Testis (tissue), 3 donors: ENCODE results near the gene MAD2L1BP. TPM values are rescaled to one million over a fixed set of nuclear protein-coding genes. Genes with fewer than 3 reads are reported as not detected.
A peak's percentile ranks its signal among the peaks of the same experiment; 100 is the strongest.
"Not testable (repeated sequence)": the region's sequence is repeated elsewhere in the genome, so short reads cannot be mapped to it uniquely, and the experiment has no call there.

Experiments
- DNase-seq: peaks from one replicate; pipeline ENCODE4 v3.0.0-alpha.2; 2019
- H3K27ac ChIP-seq, 2 donors: fragments of 200-600 bp; sonication (generic); one replicate each; pipeline ENCODE4 v1.5.1; 2019
- H3K27me3 ChIP-seq: fragments of 200-600 bp; sonication (generic); one replicate; pipeline ENCODE4 v1.5.1; 2019
- H3K36me3 ChIP-seq: fragments of 200-600 bp; sonication (generic); one replicate; pipeline ENCODE4 v1.5.1; 2017; ENCODE audit warnings: low read depth; ENCODE audit errors: missing control alignments
- H3K4me1 ChIP-seq: fragments of 200-600 bp; sonication (generic); one replicate; pipeline ENCODE4 v1.5.1; 2019
- H3K4me3 ChIP-seq, 2 donors: fragments of 200-600 bp; sonication (generic); one replicate each; pipeline ENCODE4 v1.5.1; 2017 to 2019
- H3K9me3 ChIP-seq: fragments of 200-600 bp; sonication (generic); one replicate; pipeline ENCODE4 v1.5.1; 2017
- POLR2A ChIP-seq: fragments of 450-650 bp; IDR thresholded peaks from one replicate; pipeline ENCODE4 v1.6.1; 2017; ENCODE audit warnings: antibody characterized with exemption, mild to moderate bottlenecking, moderate library complexity
- WGBS, 2 donors: methylation state at CpG; one replicate each; pipeline ENCODE4 v1.1.5; 2018; 5-methylcytosine and 5-hydroxymethylcytosine counted together
- intact Hi-C: fragments of 100-400 bp; cut with DNase I; formaldehyde crosslinking; loops from one replicate; pipeline ENCODE4 v1.15.1; 2023; ENCODE audit warnings: low total_unique reads
- polyA plus RNA-seq: library from polyadenylated mRNA; stranded (reverse); fragments of 350-450 nt; fragmentation: Illumina TruSeq; extraction: RNeasy Lipid Tissue Mini Kit (QIAGEN cat#74804); gene quantifications from one replicate; pipeline ENCODE4 v1.2.3, GENCODE V29; 2014; ENCODE audit warnings: low read depth, low replicate concordance; ENCODE audit not compliant: insufficient read depth
- total RNA-seq, 2 donors: library from RNA; depleted of rRNA; stranded (reverse); fragments of >200 nt; gene quantifications; one replicate each; pipeline ENCODE4 v1.2.3, GENCODE V29; 2016
- TF ChIP-seq, protein P1 (sequence below), 3 experiments: fragments of 450-650 bp in 2 of 3; fragments of 200-600 bp in 1 of 3; sonication (generic) in 1 of 3; IDR thresholded peaks; one replicate each; pipeline ENCODE4 v1.5.1; 2016 to 2019; ENCODE audit warnings: antibody characterized with exemption in 3 of 3, mild to moderate bottlenecking in 2 of 3, moderate library complexity in 1 of 3

MAD2L1BP gene
- total and polyA plus RNA-seq, 3 donors from 2014 or later: 38.3 to 42.4 (median 40.5) TPM

DNA sequence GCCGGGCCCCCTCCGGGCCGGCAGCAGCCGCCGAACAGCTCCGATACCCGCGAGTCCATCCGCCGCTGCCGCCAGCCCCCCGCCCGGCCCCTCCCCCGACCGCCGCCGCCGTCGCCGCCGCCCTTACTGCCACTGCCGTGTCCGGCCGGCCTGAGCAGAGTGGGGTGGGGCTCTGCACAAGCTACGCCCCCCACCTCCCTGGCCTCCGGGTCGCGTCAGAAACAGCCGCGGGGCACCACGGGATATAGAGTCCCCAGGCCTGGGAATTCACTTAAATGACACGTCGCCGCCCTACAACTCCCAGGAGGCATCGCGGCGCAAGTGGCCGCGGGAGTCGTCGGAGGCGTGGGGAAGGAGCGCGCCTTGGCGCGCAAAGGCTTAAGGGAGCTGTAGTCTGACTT is 6.5 kb upstream of the MAD2L1BP start, which contains the start of gene GTPBP2:
TSS of gene GTPBP2 (minus strand) at position 161 of the 401 bp plus-strand sequence. CDS start at position 59, 102 bp downstream.
- H3K36me3 ChIP-seq: no peaks in the 10 kb centered on the region
- H3K27ac ChIP-seq: peak within 1 kb of the TSS; percentile 88 to 96
- TF ChIP-seq POLR2A: no peak
- TF ChIP-seq, protein P1, sequence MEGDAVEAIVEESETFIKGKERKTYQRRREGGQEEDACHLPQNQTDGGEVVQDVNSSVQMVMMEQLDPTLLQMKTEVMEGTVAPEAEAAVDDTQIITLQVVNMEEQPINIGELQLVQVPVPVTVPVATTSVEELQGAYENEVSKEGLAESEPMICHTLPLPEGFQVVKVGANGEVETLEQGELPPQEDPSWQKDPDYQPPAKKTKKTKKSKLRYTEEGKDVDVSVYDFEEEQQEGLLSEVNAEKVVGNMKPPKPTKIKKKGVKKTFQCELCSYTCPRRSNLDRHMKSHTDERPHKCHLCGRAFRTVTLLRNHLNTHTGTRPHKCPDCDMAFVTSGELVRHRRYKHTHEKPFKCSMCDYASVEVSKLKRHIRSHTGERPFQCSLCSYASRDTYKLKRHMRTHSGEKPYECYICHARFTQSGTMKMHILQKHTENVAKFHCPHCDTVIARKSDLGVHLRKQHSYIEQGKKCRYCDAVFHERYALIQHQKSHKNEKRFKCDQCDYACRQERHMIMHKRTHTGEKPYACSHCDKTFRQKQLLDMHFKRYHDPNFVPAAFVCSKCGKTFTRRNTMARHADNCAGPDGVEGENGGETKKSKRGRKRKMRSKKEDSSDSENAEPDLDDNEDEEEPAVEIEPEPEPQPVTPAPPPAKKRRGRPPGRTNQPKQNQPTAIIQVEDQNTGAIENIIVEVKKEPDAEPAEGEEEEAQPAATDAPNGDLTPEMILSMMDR (IDR thresholded peaks at IDR 0.05): no peak
- H3K4me1 ChIP-seq: peaks cover 18% of the 10 kb centered on the region
- intact Hi-C loops: no loop called here
- 1 to 3% methylated on average over 8 to 33 of the region's 46 CpGs for WGBS, 2 donors
- peak within 1 kb of the TSS; percentile 98 to 99 for H3K4me3 ChIP-seq
- no peaks in the 10 kb centered on the region for H3K9me3 ChIP-seq
- DNase-seq: peak; percentile 100
- H3K27me3 ChIP-seq: no peaks in the 10 kb centered on the region

- peaks cover 18% of the 10 kb centered on the region for H3K4me1 ChIP-seq
- H3K9me3 ChIP-seq: no peaks in the 10 kb centered on the region
- peak overlapping the region; percentile 98 to 99 for H3K4me3 ChIP-seq
- no peaks in the 10 kb centered on the region for H3K36me3 ChIP-seq
- intact Hi-C loops: no loop called here
- TF ChIP-seq POLR2A: no peak
- TF ChIP-seq, protein P1 (IDR thresholded peaks at IDR 0.05): no peak
- peak overlapping the region; percentile 88 to 96 for H3K27ac ChIP-seq
- H3K27me3 ChIP-seq: no peaks in the 10 kb centered on the region
- DNase-seq: peak; percentile 96
- WGBS, 2 donors: 0 to 1% methylated on average over 21 to 41 of the region's 41 CpGs
Observed at GRCh38 chr6:43629505-43630300, 5.9 kb upstream of the MAD2L1BP start.

DNA sequence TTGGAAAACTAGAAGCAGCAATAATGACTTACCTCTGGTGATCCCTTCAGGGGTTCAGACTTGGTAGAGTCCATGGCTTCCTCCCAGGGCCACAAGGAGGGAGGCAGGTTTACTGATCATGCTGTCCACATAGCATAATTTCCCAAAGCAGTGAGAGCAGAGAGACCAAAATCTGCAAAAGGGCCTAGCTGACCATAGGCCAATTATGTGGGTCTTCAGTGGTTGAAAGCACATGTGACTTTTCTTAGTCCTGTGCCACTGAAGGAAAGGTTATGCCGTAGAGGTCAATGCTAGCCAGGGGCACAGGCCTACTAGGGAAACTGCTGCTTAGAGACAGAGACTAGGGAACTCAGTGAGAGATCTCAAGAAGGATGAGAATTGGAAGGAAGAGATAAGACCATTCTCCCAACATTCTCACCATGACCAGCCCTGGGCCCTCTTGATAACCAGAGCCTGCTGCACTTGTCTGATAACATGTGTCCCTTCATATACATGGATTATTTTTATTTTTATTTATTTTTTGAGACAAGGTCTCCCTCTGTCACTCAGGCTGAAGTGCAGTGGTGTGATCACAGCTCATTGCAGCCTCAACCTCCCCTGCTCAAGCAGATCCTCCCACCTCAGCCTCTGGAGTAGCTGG is 4.5 kb upstream of the MAD2L1BP start:
- DNase-seq: no peak
- TF ChIP-seq, protein P1 (IDR thresholded peaks at IDR 0.05): no peak
- no peak for TF ChIP-seq POLR2A
- Histone ChIP-seq H3K27ac (no peak overlapping the region), H3K4me1 (peaks cover 21% of the 10 kb centered on the region), H3K9me3 (no peaks in the 10 kb centered on the region), H3K36me3 (no peaks in the 10 kb centered on the region), H3K27me3 (no peaks in the 10 kb centered on the region), H3K4me3 (no peak overlapping the region)
- WGBS, 2 donors: 88% methylated on average over 1 of the region's 1 CpG
- intact Hi-C loops: no loop called here

DNA sequence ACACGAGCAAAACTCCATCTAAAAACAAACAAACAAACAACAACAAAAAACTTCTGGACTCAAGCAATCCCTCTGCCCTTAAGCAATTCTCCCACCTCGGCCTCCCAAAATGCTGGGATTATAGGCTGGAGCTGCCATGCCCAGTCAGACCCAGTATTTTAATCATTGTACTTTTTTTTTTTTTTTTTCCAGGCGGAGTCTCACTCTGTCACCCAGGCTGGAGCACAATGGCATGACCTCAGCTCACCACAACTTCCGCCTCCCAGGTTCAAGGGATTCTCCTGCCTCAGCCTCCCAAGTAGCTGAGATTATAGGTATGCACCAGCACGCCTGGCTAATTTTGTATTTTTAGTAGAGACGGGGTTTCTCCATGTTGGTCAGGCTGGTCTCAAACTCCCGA is 2.6 kb upstream of the MAD2L1BP start:
- H3K4me3 ChIP-seq, intact Hi-C loops, H3K27ac ChIP-seq, DNase-seq, H3K36me3 ChIP-seq, H3K9me3 ChIP-seq, H3K27me3 ChIP-seq: not testable (repeated sequence)
- peaks cover 18% of the 10 kb centered on the region for H3K4me1 ChIP-seq
- WGBS, 2 donors: 90 to 92% methylated on average over 7 of the region's 7 CpGs

GRCh38 chr6:43634702-43635303 is 837 bp upstream of the MAD2L1BP start:
- no peak for TF ChIP-seq POLR2A
- TF ChIP-seq, protein P1 (IDR thresholded peaks at IDR 0.05): no peak
- H3K9me3 ChIP-seq: no peaks in the 10 kb centered on the region
- no peaks in the 10 kb centered on the region for H3K36me3 ChIP-seq
- WGBS, 2 donors: 60 to 66% methylated on average over 9 of the region's 9 CpGs
- no peak overlapping the region for H3K27ac ChIP-seq
- peaks cover 18% of the 10 kb centered on the region for H3K4me1 ChIP-seq
- no peak for DNase-seq
- H3K27me3 ChIP-seq: no peaks in the 10 kb centered on the region
- no peak overlapping the region for H3K4me3 ChIP-seq
- intact Hi-C loops: no loop called here
